ENCODE data around the gene CTSA.
"Not testable (repeated sequence)": the region's sequence is repeated elsewhere in the genome, so short reads cannot be mapped to it uniquely, and the experiment has no call there.

The CTSA gene

GRCh38 chr20:45867136-45867818 is 23.9 kb upstream of the CTSA start:
- Histone ChIP-seq H3K9ac (ENCODE audit: low read length in 2 of 2) (no peak overlapping the region), H3K4me3 (ENCODE audit: low read length in 2 of 2) (no peak overlapping the region), H3K27ac (ENCODE audit: low read length) (no peak overlapping the region)

GRCh38 chr20:45867819-45868176 is 23.3 kb upstream of the CTSA start:
- Histone ChIP-seq H3K9me3 (ENCODE audit: control insufficient read depth in 2 of 2, low read length in 2 of 2) (no peaks in the 10 kb centered on the region), H3K27me3 (ENCODE audit: control insufficient read depth in 1 of 2, insufficient read depth in 2 of 2, low read length in 2 of 2) (no peaks in the 10 kb centered on the region), H3K27ac (ENCODE audit: low read length) (no peak overlapping the region), H3K9ac (ENCODE audit: low read length in 2 of 2) (no peak overlapping the region), H3K36me3 (ENCODE audit: control insufficient read depth in 2 of 2, insufficient read depth in 2 of 2, low read length in 2 of 2) (peaks cover 0 to 5% of the 10 kb centered on the region in 2 donors), H3K4me1 (ENCODE audit: control insufficient read depth, insufficient read depth, low read length) (no peaks in the 10 kb centered on the region), H3K4me3 (ENCODE audit: low read length in 2 of 2) (no peak overlapping the region)

More at GRCh38 chr20:45867136-45867818, 23.9 kb upstream of the CTSA start:
- H3K27me3 ChIP-seq (ENCODE audit: control insufficient read depth in 1 of 2, insufficient read depth in 2 of 2, low read length in 2 of 2), result no peaks in the 10 kb centered on the region
- no peaks in the 10 kb centered on the region for H3K4me1 ChIP-seq (ENCODE audit: control insufficient read depth, insufficient read depth, low read length)
- H3K36me3 ChIP-seq (ENCODE audit: control insufficient read depth in 2 of 2, insufficient read depth in 2 of 2, low read length in 2 of 2), result no peaks in the 10 kb centered on the region
- no peaks in the 10 kb centered on the region for H3K9me3 ChIP-seq (ENCODE audit: control insufficient read depth in 2 of 2, low read length in 2 of 2)

GRCh38 chr20:45872626-45873025 is 18.5 kb upstream of the CTSA start:
- H3K36me3 ChIP-seq (ENCODE audit: control insufficient read depth in 2 of 2, insufficient read depth in 2 of 2, low read length in 2 of 2), result peaks cover 6 to 14% of the 10 kb centered on the region in 2 donors
- H3K27ac ChIP-seq (ENCODE audit: low read length), result no peak overlapping the region
- H3K9ac ChIP-seq (ENCODE audit: low read length in 2 of 2), result no peak overlapping the region

GRCh38 chr20:45873409-45874103 is 17.6 kb upstream of the CTSA start:
- H3K4me1 ChIP-seq (ENCODE audit: control insufficient read depth, insufficient read depth, low read length), result no peaks in the 10 kb centered on the region
- H3K9me3 ChIP-seq (ENCODE audit: control insufficient read depth in 2 of 2, low read length in 2 of 2), result no peaks in the 10 kb centered on the region
- no peaks in the 10 kb centered on the region for H3K27me3 ChIP-seq (ENCODE audit: control insufficient read depth in 1 of 2, insufficient read depth in 2 of 2, low read length in 2 of 2)
- H3K9ac ChIP-seq (ENCODE audit: low read length in 2 of 2), result no peak overlapping the region
- H3K36me3 ChIP-seq (ENCODE audit: control insufficient read depth in 2 of 2, insufficient read depth in 2 of 2, low read length in 2 of 2), result peaks cover 16 to 22% of the 10 kb centered on the region in 2 donors
- H3K4me3 ChIP-seq (ENCODE audit: low read length in 2 of 2), result no peak overlapping the region
- H3K27ac ChIP-seq (ENCODE audit: low read length), result no peak overlapping the region

More at GRCh38 chr20:45872626-45873025, 18.5 kb upstream of the CTSA start:
- Histone ChIP-seq H3K4me3 (ENCODE audit: low read length in 2 of 2) (no peak overlapping the region), H3K4me1 (ENCODE audit: control insufficient read depth, insufficient read depth, low read length) (no peaks in the 10 kb centered on the region), H3K27me3 (ENCODE audit: control insufficient read depth in 1 of 2, insufficient read depth in 2 of 2, low read length in 2 of 2) (no peaks in the 10 kb centered on the region), H3K9me3 (ENCODE audit: control insufficient read depth in 2 of 2, low read length in 2 of 2) (no peaks in the 10 kb centered on the region)

GRCh38 chr20:45874104-45874481 is 17.0 kb upstream of the CTSA start:
- H3K9me3 ChIP-seq (ENCODE audit: control insufficient read depth in 2 of 2, low read length in 2 of 2); H3K27ac ChIP-seq (ENCODE audit: low read length); H3K9ac ChIP-seq (ENCODE audit: low read length in 2 of 2); H3K27me3 ChIP-seq (ENCODE audit: control insufficient read depth in 1 of 2, insufficient read depth in 2 of 2, low read length in 2 of 2); H3K4me1 ChIP-seq (ENCODE audit: control insufficient read depth, insufficient read depth, low read length); H3K4me3 ChIP-seq (ENCODE audit: low read length in 2 of 2): not testable (repeated sequence)
- H3K36me3 ChIP-seq (ENCODE audit: control insufficient read depth in 2 of 2, insufficient read depth in 2 of 2, low read length in 2 of 2), result peaks cover 17 to 22% of the 10 kb centered on the region in 2 donors

- Histone ChIP-seq H3K4me1 (ENCODE audit: control insufficient read depth, insufficient read depth, low read length) (no peaks in the 10 kb centered on the region), H3K9me3 (ENCODE audit: control insufficient read depth in 2 of 2, low read length in 2 of 2) (no peaks in the 10 kb centered on the region), H3K4me3 (ENCODE audit: low read length in 2 of 2) (no peak overlapping the region), H3K36me3 (ENCODE audit: control insufficient read depth in 2 of 2, insufficient read depth in 2 of 2, low read length in 2 of 2) (peaks cover 17 to 22% of the 10 kb centered on the region in 2 donors), H3K9ac (ENCODE audit: low read length in 2 of 2) (no peak overlapping the region), H3K27me3 (ENCODE audit: control insufficient read depth in 1 of 2, insufficient read depth in 2 of 2, low read length in 2 of 2) (no peaks in the 10 kb centered on the region), H3K27ac (ENCODE audit: low read length) (no peak overlapping the region)
These were observed 16.6 kb upstream of the CTSA start for GRCh38 chr20:45874576-45874975.

- Histone ChIP-seq H3K9ac (ENCODE audit: low read length in 2 of 2) (no peak overlapping the region), H3K9me3 (ENCODE audit: control insufficient read depth in 2 of 2, low read length in 2 of 2) (no peaks in the 10 kb centered on the region), H3K27ac (ENCODE audit: low read length) (no peak overlapping the region)
These were observed 12.9 kb upstream of the CTSA start for GRCh38 chr20:45878076-45878761.

GRCh38 chr20:45880988-45881788 is 9.9 kb upstream of the CTSA start, which contains the start of gene ZSWIM1:
Gene ZSWIM1, plus strand, starts transcription at chr20:45881227. Its CDS starts 1,366 bp downstream, at chr20:45882593.
- peaks cover 11% of the 10 kb centered on the region for H3K4me1 ChIP-seq (ENCODE audit: control insufficient read depth, insufficient read depth, low read length)
- no peaks in the 10 kb centered on the region for H3K9me3 ChIP-seq (ENCODE audit: control insufficient read depth in 2 of 2, low read length in 2 of 2)
- peaks cover 32 to 39% of the 10 kb centered on the region in 2 donors for H3K36me3 ChIP-seq (ENCODE audit: control insufficient read depth in 2 of 2, insufficient read depth in 2 of 2, low read length in 2 of 2)
- H3K27me3 ChIP-seq (ENCODE audit: control insufficient read depth in 1 of 2, insufficient read depth in 2 of 2, low read length in 2 of 2), result no peaks in the 10 kb centered on the region
- peak within 1 kb of the TSS; percentile 89 for H3K27ac ChIP-seq (ENCODE audit: low read length)
- peak within 1 kb of the TSS; percentile 94 to 95 for H3K4me3 ChIP-seq (ENCODE audit: low read length in 2 of 2)
- peak within 1 kb of the TSS; percentile 95 to 99 for H3K9ac ChIP-seq (ENCODE audit: low read length in 2 of 2)

More at GRCh38 chr20:45878076-45878761, 12.9 kb upstream of the CTSA start:
- Histone ChIP-seq H3K36me3 (ENCODE audit: control insufficient read depth in 2 of 2, insufficient read depth in 2 of 2, low read length in 2 of 2) (peaks cover 24 to 25% of the 10 kb centered on the region in 2 donors), H3K27me3 (ENCODE audit: control insufficient read depth in 1 of 2, insufficient read depth in 2 of 2, low read length in 2 of 2) (no peaks in the 10 kb centered on the region), H3K4me3 (ENCODE audit: low read length in 2 of 2) (no peak overlapping the region), H3K4me1 (ENCODE audit: control insufficient read depth, insufficient read depth, low read length) (peaks cover 8% of the 10 kb centered on the region)

GRCh38 chr20:45882469-45883099 is 8.6 kb upstream of the CTSA start:
- no peaks in the 10 kb centered on the region for H3K9me3 ChIP-seq (ENCODE audit: control insufficient read depth in 2 of 2, low read length in 2 of 2)
- peaks cover 11% of the 10 kb centered on the region for H3K4me1 ChIP-seq (ENCODE audit: control insufficient read depth, insufficient read depth, low read length)
- no peak overlapping the region for H3K27ac ChIP-seq (ENCODE audit: low read length)
- no peak overlapping the region for H3K9ac ChIP-seq (ENCODE audit: low read length in 2 of 2)
- no peaks in the 10 kb centered on the region for H3K27me3 ChIP-seq (ENCODE audit: control insufficient read depth in 1 of 2, insufficient read depth in 2 of 2, low read length in 2 of 2)
- no peak overlapping the region for H3K4me3 ChIP-seq (ENCODE audit: low read length in 2 of 2)
- H3K36me3 ChIP-seq (ENCODE audit: control insufficient read depth in 2 of 2, insufficient read depth in 2 of 2, low read length in 2 of 2), result peaks cover 26 to 36% of the 10 kb centered on the region in 2 donors

GRCh38 chr20:45883100-45883469 is 8.1 kb upstream of the CTSA start:
- H3K4me1 ChIP-seq (ENCODE audit: control insufficient read depth, insufficient read depth, low read length), result peaks cover 11% of the 10 kb centered on the region
- H3K27me3 ChIP-seq (ENCODE audit: control insufficient read depth in 1 of 2, insufficient read depth in 2 of 2, low read length in 2 of 2), result no peaks in the 10 kb centered on the region
- no peak overlapping the region for H3K9ac ChIP-seq (ENCODE audit: low read length in 2 of 2)
- no peak overlapping the region for H3K4me3 ChIP-seq (ENCODE audit: low read length in 2 of 2)
- no peak overlapping the region for H3K27ac ChIP-seq (ENCODE audit: low read length)
- H3K36me3 ChIP-seq (ENCODE audit: control insufficient read depth in 2 of 2, insufficient read depth in 2 of 2, low read length in 2 of 2), result peaks cover 21 to 33% of the 10 kb centered on the region in 2 donors
- no peaks in the 10 kb centered on the region for H3K9me3 ChIP-seq (ENCODE audit: control insufficient read depth in 2 of 2, low read length in 2 of 2)

Data from stomach smooth muscle (tissue), 2 donors.